Mesenchymal stem cell (in vitro differentiated cells and primary cell): ENCODE data around the gene RPEL1.
A peak's percentile ranks its signal among the peaks of the same experiment; 100 is the strongest.

Experiments
- DNase-seq: peaks from one replicate; pipeline ENCODE4 v3.0.0-alpha.2; 2013
- H2AFZ ChIP-seq: one replicate; pipeline ENCODE4 v1.6.1; 2013; ENCODE audit warnings: low read depth, mild to moderate bottlenecking, control low read depth, inconsistent platforms, low read length, moderate library complexity
- H2AK5ac ChIP-seq: 2 replicates; pipeline ENCODE4 v1.6.1; 2013; ENCODE audit warnings: low read length, moderate library complexity, mild to moderate bottlenecking, inconsistent platforms; ENCODE audit not compliant: severe bottlenecking
- H2BK120ac ChIP-seq: one replicate; pipeline ENCODE4 v1.6.1; 2013; ENCODE audit warnings: low read depth, mild to moderate bottlenecking, inconsistent platforms, low read length, moderate library complexity
- H2BK12ac ChIP-seq, 2 experiments: one replicate each; pipeline ENCODE4 v1.6.1; 2013; ENCODE audit warnings: inconsistent platforms in 2 of 2, low read length in 2 of 2, mild to moderate bottlenecking in 2 of 2, moderate library complexity in 2 of 2, control low read depth in 1 of 2
- H2BK15ac ChIP-seq: one replicate; pipeline ENCODE4 v1.6.1; 2013; ENCODE audit warnings: mild to moderate bottlenecking, low read depth, inconsistent platforms; ENCODE audit not compliant: poor library complexity, severe bottlenecking
- H2BK5ac ChIP-seq: 2 replicates; pipeline ENCODE4 v1.6.1; 2013; ENCODE audit warnings: low read depth, mild to moderate bottlenecking, low read length, control low read depth, inconsistent platforms; ENCODE audit not compliant: poor library complexity, severe bottlenecking
- H3K14ac ChIP-seq, 2 experiments: one replicate each; pipeline ENCODE4 v1.6.1; 2013; ENCODE audit warnings: inconsistent platforms in 2 of 2, low read length in 2 of 2, control low read depth in 1 of 2, mild to moderate bottlenecking in 1 of 2, moderate library complexity in 1 of 2
- H3K18ac ChIP-seq, 2 experiments: one replicate each; pipeline ENCODE4 v1.6.1; 2013; ENCODE audit warnings: inconsistent platforms in 2 of 2, low read length in 2 of 2, control low read depth in 1 of 2, low read depth in 1 of 2, mild to moderate bottlenecking in 1 of 2
- H3K23ac ChIP-seq, 2 experiments: one replicate each; pipeline ENCODE4 v1.6.1; 2013; ENCODE audit warnings: inconsistent platforms in 2 of 2, low read length in 2 of 2, mild to moderate bottlenecking in 2 of 2, moderate library complexity in 2 of 2, control low read depth in 1 of 2
- H3K27ac ChIP-seq: 2 replicates; pipeline ENCODE4 v1.5.1; 2013; ENCODE audit warnings: mild to moderate bottlenecking, moderate library complexity, low read length, control low read depth, inconsistent platforms; ENCODE audit not compliant: poor library complexity, severe bottlenecking
- H3K27me3 ChIP-seq, 2 experiments: 2 replicates each; pipeline versions ENCODE4 v1.6.1 to v1.7.0; 2013; ENCODE audit warnings: low read length in 2 of 2, mild to moderate bottlenecking in 2 of 2, moderate library complexity in 2 of 2, control low read depth in 1 of 2, inconsistent platforms in 1 of 2; ENCODE audit not compliant: control insufficient read depth in 1 of 2, insufficient read depth in 1 of 2
- H3K36me3 ChIP-seq, 2 experiments: 2 replicates each; pipeline versions ENCODE4 v1.6.1 to v1.7.0; 2013; ENCODE audit warnings: low read length in 2 of 2, control low read depth in 1 of 2, inconsistent platforms in 1 of 2, low read depth in 1 of 2, mild to moderate bottlenecking in 1 of 2; ENCODE audit not compliant: insufficient read depth in 2 of 2, control insufficient read depth in 1 of 2
- H3K4ac ChIP-seq, 2 experiments: one replicate each; pipeline ENCODE4 v1.6.1; 2013; ENCODE audit warnings: inconsistent platforms in 2 of 2, low read length in 2 of 2, mild to moderate bottlenecking in 2 of 2, moderate library complexity in 2 of 2, control low read depth in 1 of 2, low read depth in 1 of 2
- H3K4me1 ChIP-seq: 2 replicates; pipeline ENCODE4 v1.6.1; 2013; ENCODE audit warnings: low read depth, low read length, control low read depth; ENCODE audit not compliant: control insufficient read depth, insufficient read depth
- H3K4me2 ChIP-seq: 2 replicates; pipeline ENCODE4 v1.6.1; 2013; ENCODE audit warnings: low read length, mild to moderate bottlenecking, inconsistent platforms; ENCODE audit not compliant: poor library complexity, severe bottlenecking
- H3K4me3 ChIP-seq, 2 experiments: 2 replicates each; pipeline versions ENCODE4 v1.5.1 to v1.7.0; 2013; ENCODE audit warnings: low read length in 2 of 2, mild to moderate bottlenecking in 2 of 2, control low read depth in 1 of 2, low read depth in 1 of 2; ENCODE audit not compliant: insufficient read depth in 1 of 2
- H3K79me1 ChIP-seq: replicated peaks from 2 replicates; pipeline ENCODE4 v1.6.1; 2013; ENCODE audit warnings: mild to moderate bottlenecking, control low read depth, low read length, inconsistent platforms; ENCODE audit not compliant: poor library complexity, severe bottlenecking
- H3K9ac ChIP-seq: 2 replicates; pipeline ENCODE4 v1.7.0; 2013; ENCODE audit warnings: mild to moderate bottlenecking, low read length, moderate library complexity
- H3K9me3 ChIP-seq: 2 replicates; pipeline ENCODE4 v1.7.0; 2013; ENCODE audit warnings: mild to moderate bottlenecking, low read length; ENCODE audit not compliant: control insufficient read depth
- H4K8ac ChIP-seq: one replicate; pipeline ENCODE4 v1.6.1; 2013; ENCODE audit warnings: inconsistent platforms, mild to moderate bottlenecking, low read length, moderate library complexity
- H4K91ac ChIP-seq: one replicate; pipeline ENCODE4 v1.6.1; 2013; ENCODE audit warnings: mild to moderate bottlenecking, low read length, inconsistent platforms
- WGBS: methylation state at CpG from one replicate; pipeline ENCODE4 v1.1.7; 2013; ENCODE audit warnings: mixed read lengths; 5-methylcytosine and 5-hydroxymethylcytosine counted together

The RPEL1 gene

DNA sequence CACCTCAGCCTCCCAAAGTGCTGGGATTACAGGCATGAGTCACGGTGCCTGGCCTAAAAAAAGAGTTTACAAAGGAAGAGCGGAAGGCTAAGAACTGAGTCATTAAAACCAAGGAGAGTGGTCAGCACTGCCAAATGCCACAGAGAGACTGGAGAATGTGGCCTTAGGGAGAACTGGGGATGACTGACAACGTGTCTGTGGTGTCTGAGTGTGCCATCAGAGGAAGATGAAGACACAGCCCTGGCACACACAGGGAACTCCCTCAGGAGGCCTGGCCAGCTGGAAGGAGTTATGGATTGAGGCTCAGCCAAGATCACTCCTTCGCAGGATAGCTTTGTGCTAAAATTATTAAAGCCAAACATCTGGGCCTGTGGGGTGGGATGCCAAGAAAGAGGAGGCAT, 27.4 kb downstream of the RPEL1 start:
- Histone ChIP-seq H3K9ac (no peak overlapping the region), H3K18ac (no peak overlapping the region), H2BK12ac (no peak overlapping the region), H3K27me3 (peaks cover 26 to 34% of the 10 kb centered on the region in 2 experiments), H3K36me3 (peaks cover 0 to 3% of the 10 kb centered on the region in 2 experiments), H2AFZ (no peak overlapping the region), H3K14ac (no peak overlapping the region), H3K4me3 (no peak overlapping the region), H3K79me1 (no peaks in the 10 kb centered on the region), H2AK5ac (no peak overlapping the region), H3K27ac (peak overlapping the region; percentile 39), H2BK5ac (no peak overlapping the region), H3K9me3 (no peaks in the 10 kb centered on the region), H2BK120ac (no peak overlapping the region), H3K4me1 (peaks cover 18% of the 10 kb centered on the region), H4K91ac (no peak overlapping the region), H4K8ac (no peak overlapping the region), H3K23ac (no peak overlapping the region), H3K4me2 (no peak overlapping the region), H2BK15ac (no peak overlapping the region), H3K4ac (no peak overlapping the region)
- peak; percentile 93 for DNase-seq
- 23% methylated on average over 4 of the region's 4 CpGs for WGBS

DNA sequence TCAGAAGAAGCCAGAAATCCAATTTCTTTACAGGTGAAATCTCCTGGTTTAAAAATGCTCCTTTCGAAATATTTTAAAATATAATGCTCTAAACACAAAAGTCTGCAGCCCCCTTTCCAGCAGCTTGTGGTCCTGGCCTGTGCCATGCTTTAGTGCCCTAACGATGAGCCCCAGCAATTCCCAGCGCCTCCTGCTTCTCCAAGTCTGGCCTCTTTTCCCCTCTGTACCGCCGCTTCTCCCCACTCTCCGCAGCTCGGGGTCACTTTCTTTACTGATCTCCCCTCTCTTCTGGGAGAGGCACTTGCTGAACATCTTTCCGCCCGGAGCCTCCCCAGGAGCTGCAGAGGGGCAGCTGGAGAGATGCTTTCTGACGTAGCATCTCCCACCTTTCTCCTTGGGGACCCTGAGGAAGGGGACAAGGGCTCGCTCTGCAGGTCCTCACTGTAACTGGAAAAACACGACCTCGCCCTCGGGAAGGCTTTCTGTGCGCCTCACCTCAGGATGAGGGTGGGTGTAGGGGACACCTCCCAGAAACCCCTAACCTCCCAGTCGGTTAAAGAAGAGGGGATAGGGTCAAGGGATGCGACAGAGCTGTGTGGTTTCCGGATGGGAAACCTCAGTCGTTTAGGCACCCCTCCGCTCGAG, 30.7 kb downstream of the RPEL1 start:
- no peak overlapping the region for H3K14ac ChIP-seq
- H3K27ac ChIP-seq, result no peak overlapping the region
- H3K9ac ChIP-seq, result peak overlapping the region; percentile 40
- H3K4me1 ChIP-seq, result peaks cover 19% of the 10 kb centered on the region
- peak overlapping the region in 1 of 2 experiments; percentile 14 for H3K23ac ChIP-seq
- no peak for DNase-seq
- H2BK12ac ChIP-seq, result no peak overlapping the region
- no peak overlapping the region for H3K4ac ChIP-seq
- H2BK15ac ChIP-seq, result no peak overlapping the region
- peaks cover 51 to 58% of the 10 kb centered on the region in 2 experiments for H3K27me3 ChIP-seq
- no peak overlapping the region for H2BK120ac ChIP-seq
- no peak overlapping the region for H2BK5ac ChIP-seq
- no peak overlapping the region for H3K18ac ChIP-seq
- H3K79me1 ChIP-seq, result no peaks in the 10 kb centered on the region
- 22% methylated on average over 19 of the region's 21 CpGs for WGBS
- H3K36me3 ChIP-seq, result peaks cover 3% of the 10 kb centered on the region in 2 experiments
- peak overlapping the region; percentile 91 for H3K4me2 ChIP-seq
- no peak overlapping the region for H4K91ac ChIP-seq
- no peak overlapping the region for H2AFZ ChIP-seq
- no peak overlapping the region for H4K8ac ChIP-seq
- peak overlapping the region in 1 of 2 experiments; percentile 77 for H3K4me3 ChIP-seq
- no peaks in the 10 kb centered on the region for H3K9me3 ChIP-seq
- no peak overlapping the region for H2AK5ac ChIP-seq

DNA sequence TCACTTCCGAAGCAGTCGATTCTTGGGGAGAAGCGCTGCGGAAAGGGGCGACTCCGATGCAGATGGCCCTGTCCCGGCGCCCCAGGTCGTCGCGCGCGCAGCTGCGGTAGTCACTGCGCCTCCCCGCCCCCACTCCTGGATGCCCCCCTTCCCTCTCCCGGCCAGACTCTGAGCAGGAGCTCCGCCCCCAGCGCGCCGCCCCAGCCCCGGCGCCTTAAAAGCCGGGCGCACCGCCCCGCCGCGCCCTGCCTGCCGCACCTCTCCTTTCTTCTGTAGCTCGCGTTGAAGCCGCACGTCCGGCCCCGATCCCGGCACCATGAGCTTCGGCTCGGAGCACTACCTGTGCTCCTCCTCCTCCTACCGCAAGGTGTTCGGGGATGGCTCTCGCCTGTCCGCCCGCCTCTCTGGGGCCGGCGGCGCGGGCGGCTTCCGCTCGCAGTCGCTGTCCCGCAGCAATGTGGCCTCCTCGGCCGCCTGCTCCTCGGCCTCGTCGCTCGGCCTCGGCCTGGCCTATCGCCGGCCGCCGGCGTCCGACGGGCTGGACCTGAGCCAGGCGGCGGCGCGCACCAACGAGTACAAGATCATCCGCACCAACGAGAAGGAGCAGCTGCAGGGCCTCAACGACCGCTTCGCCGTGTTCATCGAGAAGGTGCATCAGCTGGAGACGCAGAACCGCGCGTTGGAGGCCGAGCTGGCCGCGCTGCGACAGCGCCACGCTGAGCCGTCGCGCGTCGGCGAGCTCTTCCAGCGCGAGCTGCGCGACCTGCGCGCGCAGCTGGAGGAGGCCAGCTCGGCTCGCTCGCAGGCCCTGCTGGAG, 31.4 kb downstream of the RPEL1 start, which contains the start of gene INA:
INA (plus strand) TSS at position 243 of the 817 bp plus-strand sequence; CDS start at position 317, 74 bp downstream.
- H2AK5ac ChIP-seq, result no peak within 1 kb of the TSS
- H3K9ac ChIP-seq, result peak within 1 kb of the TSS; percentile 40
- H3K4me1 ChIP-seq, result peaks cover 23% of the 10 kb centered on the region
- H3K14ac ChIP-seq, result no peak within 1 kb of the TSS
- no peak within 1 kb of the TSS for H4K8ac ChIP-seq
- peak; percentile 57 for DNase-seq
- H2AFZ ChIP-seq, result peak within 1 kb of the TSS; percentile 55
- no peaks in the 10 kb centered on the region for H3K9me3 ChIP-seq
- no peak within 1 kb of the TSS for H2BK12ac ChIP-seq
- H3K23ac ChIP-seq, result peak within 1 kb of the TSS in 1 of 2 experiments; percentile 70
- peak within 1 kb of the TSS; percentile 91 for H3K4me2 ChIP-seq
- peak within 1 kb of the TSS; percentile 57 to 77 for H3K4me3 ChIP-seq
- no peak within 1 kb of the TSS for H2BK120ac ChIP-seq
- no peak within 1 kb of the TSS for H3K18ac ChIP-seq
- 2% methylated on average over 93 of the region's 105 CpGs for WGBS
- H3K27me3 ChIP-seq, result peaks cover 58 to 65% of the 10 kb centered on the region in 2 experiments
- no peaks in the 10 kb centered on the region for H3K79me1 ChIP-seq
- H3K27ac ChIP-seq, result no peak within 1 kb of the TSS
- H2BK15ac ChIP-seq, result peak within 1 kb of the TSS; percentile 14
- H2BK5ac ChIP-seq, result no peak within 1 kb of the TSS
- H3K4ac ChIP-seq, result no peak within 1 kb of the TSS
- H4K91ac ChIP-seq, result peak within 1 kb of the TSS; percentile 28
- peaks cover 3% of the 10 kb centered on the region in 2 experiments for H3K36me3 ChIP-seq
